ENCODE data around the gene ANO1.

DNA sequence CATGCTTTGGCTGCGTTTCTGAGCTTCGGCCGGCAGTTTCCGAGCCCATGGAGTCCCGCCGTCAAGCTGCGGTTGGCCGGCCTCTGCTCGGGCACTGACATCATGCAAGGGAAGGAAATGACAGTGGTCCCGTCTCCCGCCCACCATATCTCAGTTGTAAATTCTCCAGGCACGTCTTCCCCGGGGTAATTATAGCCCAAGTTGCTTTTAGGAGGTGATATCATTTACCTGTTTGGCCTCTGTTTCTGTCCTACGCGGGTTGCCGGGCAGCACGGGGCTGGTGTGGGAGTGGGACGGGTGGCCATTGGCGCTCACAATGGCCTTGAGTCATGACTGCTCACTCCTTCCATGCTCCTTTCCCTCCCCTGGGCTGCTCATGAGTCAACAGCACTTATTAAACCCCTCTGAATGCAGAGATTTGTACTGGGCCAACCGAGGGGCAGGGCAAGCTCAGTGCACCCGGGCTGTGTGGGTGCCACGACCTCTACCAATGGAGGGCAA lies 4.2 kb upstream of the ANO1 start:
- TF ChIP-seq, protein P1, sequence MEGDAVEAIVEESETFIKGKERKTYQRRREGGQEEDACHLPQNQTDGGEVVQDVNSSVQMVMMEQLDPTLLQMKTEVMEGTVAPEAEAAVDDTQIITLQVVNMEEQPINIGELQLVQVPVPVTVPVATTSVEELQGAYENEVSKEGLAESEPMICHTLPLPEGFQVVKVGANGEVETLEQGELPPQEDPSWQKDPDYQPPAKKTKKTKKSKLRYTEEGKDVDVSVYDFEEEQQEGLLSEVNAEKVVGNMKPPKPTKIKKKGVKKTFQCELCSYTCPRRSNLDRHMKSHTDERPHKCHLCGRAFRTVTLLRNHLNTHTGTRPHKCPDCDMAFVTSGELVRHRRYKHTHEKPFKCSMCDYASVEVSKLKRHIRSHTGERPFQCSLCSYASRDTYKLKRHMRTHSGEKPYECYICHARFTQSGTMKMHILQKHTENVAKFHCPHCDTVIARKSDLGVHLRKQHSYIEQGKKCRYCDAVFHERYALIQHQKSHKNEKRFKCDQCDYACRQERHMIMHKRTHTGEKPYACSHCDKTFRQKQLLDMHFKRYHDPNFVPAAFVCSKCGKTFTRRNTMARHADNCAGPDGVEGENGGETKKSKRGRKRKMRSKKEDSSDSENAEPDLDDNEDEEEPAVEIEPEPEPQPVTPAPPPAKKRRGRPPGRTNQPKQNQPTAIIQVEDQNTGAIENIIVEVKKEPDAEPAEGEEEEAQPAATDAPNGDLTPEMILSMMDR (IDR thresholded peaks at IDR 0.05; ENCODE audit: low read depth, low read length, poor library complexity, severe bottlenecking): no peak
- no peak for TF ChIP-seq EZH2phosphoT487 (IDR thresholded peaks at IDR 0.05; ENCODE audit: borderline replicate concordance, low read length)
